PFSK-1 (cell line): ENCODE results near the gene ZC3H12A.

ENCODE experiments used
- FOXP2 ChIP-seq: optimal IDR thresholded peaks from 2 replicates; pipeline ENCODE3; 2011; ENCODE audit warnings: borderline replicate concordance, control low read depth, inconsistent platforms; ENCODE audit not compliant: insufficient read depth; ENCODE audit errors: extremely low read length, extremely low read depth
- POLR2AphosphoS5 ChIP-seq: IDR thresholded peaks from 2 replicates; pipeline ENCODE4 v1.6.1; 2012; ENCODE audit warnings: low read depth, mild to moderate bottlenecking, control low read depth, low read length, moderate library complexity
- SIN3A ChIP-seq: IDR thresholded peaks from 2 replicates; pipeline ENCODE4 v1.6.1; 2012; ENCODE audit warnings: mild to moderate bottlenecking, low read length, moderate library complexity, borderline replicate concordance; ENCODE audit not compliant: insufficient read depth
- TAF1 ChIP-seq: IDR thresholded peaks from 2 replicates; pipeline ENCODE4 v1.6.1; 2012; ENCODE audit warnings: low read length, control low read depth, borderline replicate concordance; ENCODE audit not compliant: insufficient read depth
- TF ChIP-seq, protein P1 (sequence below), 2 experiments: IDR thresholded peaks; 2 replicates each; pipeline versions ENCODE4 v1.6.1 to v1.8.0; 2011 to 2012; ENCODE audit warnings: low read depth in 2 of 2, low read length in 2 of 2, control low read depth in 1 of 2, inconsistent platforms in 1 of 2, mild to moderate bottlenecking in 1 of 2, moderate library complexity in 1 of 2; ENCODE audit not compliant: insufficient read depth in 1 of 2

ZC3H12A gene

DNA sequence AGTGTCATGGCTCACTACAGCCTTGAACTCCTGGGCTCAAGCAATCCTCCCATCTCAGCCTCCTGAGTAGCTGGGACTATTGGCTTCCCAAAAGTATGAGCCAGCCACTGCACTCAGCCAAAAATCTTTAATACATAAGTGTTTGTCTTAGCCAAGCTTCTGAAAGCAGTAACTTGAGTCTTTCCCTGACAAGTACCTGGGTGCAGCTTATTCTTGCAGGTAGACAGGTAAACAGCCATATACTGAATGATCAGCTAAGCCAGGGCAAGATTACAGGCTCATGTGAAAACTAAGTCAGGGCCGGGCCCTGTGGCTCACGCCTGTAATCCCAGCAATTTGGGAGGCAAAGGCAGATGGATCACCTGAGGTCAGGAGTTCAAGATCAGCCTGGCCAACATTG lies 32.4 kb downstream of the ZC3H12A start:
- TF ChIP-seq, protein P1, sequence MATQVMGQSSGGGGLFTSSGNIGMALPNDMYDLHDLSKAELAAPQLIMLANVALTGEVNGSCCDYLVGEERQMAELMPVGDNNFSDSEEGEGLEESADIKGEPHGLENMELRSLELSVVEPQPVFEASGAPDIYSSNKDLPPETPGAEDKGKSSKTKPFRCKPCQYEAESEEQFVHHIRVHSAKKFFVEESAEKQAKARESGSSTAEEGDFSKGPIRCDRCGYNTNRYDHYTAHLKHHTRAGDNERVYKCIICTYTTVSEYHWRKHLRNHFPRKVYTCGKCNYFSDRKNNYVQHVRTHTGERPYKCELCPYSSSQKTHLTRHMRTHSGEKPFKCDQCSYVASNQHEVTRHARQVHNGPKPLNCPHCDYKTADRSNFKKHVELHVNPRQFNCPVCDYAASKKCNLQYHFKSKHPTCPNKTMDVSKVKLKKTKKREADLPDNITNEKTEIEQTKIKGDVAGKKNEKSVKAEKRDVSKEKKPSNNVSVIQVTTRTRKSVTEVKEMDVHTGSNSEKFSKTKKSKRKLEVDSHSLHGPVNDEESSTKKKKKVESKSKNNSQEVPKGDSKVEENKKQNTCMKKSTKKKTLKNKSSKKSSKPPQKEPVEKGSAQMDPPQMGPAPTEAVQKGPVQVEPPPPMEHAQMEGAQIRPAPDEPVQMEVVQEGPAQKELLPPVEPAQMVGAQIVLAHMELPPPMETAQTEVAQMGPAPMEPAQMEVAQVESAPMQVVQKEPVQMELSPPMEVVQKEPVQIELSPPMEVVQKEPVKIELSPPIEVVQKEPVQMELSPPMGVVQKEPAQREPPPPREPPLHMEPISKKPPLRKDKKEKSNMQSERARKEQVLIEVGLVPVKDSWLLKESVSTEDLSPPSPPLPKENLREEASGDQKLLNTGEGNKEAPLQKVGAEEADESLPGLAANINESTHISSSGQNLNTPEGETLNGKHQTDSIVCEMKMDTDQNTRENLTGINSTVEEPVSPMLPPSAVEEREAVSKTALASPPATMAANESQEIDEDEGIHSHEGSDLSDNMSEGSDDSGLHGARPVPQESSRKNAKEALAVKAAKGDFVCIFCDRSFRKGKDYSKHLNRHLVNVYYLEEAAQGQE (IDR thresholded peaks at IDR 0.05; ENCODE audit: insufficient read depth in 1 of 2, low read depth in 2 of 2, low read length in 2 of 2): no peak
- TF ChIP-seq FOXP2 (no peak), POLR2AphosphoS5 (no peak), SIN3A (no peak), TAF1 (no peak)

DNA sequence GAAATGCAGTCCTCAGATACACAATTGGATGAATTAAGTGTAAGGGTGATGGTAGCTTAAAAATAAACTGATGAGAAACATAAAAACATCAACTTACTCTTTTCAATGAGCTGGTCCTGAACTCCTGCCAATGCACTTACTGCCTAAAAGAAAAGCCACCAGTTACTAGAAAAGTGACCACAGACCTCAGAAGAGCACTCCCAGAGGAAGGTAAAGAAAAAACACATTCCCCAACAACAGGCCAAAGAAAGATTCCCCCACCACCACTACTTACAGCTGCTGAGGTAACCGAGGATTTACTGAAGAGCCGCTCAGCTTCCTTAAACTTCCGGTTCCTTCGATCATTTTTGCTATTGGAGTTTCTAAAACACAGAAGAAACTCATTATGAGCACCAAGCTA lies 34.8 kb downstream of the ZC3H12A start:
- TF ChIP-seq SIN3A (no peak), TAF1 (no peak), POLR2AphosphoS5 (no peak), FOXP2 (no peak)
- TF ChIP-seq, protein P1 (IDR thresholded peaks at IDR 0.05; ENCODE audit: insufficient read depth in 1 of 2, low read depth in 2 of 2, low read length in 2 of 2): no peak

GRCh38 chr1:37513795-37514349 lies 39.5 kb downstream of the ZC3H12A start:
- no peak for TF ChIP-seq POLR2AphosphoS5
- TF ChIP-seq SIN3A: no peak
- no peak for TF ChIP-seq TAF1
- TF ChIP-seq FOXP2: no peak
- TF ChIP-seq, protein P1 (IDR thresholded peaks at IDR 0.05; ENCODE audit: insufficient read depth in 1 of 2, low read depth in 2 of 2, low read length in 2 of 2): no peak

DNA sequence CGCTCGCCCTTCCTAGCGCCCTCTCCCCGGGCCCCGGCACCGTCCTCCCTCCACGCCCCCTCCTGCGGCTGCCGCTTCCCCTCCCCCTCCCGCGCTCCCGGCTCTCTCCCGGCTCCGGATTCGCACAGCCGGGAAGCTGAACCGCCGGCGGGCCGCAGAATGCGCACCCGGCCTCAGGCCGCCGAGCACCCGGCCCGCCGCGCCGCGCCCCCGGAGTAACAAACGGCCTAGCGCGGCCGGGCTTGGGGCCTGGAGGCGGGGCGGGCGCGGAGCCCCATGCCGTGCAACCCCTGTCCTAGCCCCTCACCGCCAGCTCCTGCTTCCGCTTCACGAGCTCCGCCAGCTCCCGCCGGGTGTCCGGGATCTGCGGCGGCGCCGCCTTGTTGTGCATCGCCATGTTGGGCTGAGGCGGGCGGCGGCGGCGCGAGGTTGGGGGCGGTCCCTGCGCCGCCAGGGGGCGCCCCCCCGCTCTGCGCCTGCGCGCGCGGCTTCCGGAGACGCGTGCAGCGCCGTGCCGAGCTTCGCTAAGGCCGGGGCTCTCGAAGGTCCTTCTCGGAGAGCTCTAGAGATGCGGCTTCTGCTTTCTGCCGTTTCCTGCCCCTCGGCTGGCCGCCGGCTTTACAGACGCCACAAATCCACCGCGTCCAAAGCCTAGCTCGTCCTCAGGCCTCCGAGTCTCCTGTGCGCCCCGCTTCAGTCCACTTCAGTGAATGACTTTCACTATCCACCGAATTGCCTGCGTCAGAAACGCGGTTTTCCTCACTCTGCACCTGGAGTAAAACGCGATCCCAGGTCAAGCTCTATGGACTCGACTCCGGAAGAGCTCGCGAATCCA lies 40.2 kb downstream of the ZC3H12A start, which contains the start of gene MEAF6:
MEAF6 (minus strand) TSS at position 417 of the 835 bp plus-strand sequence; CDS start at position 397, 20 bp downstream.
- TF ChIP-seq POLR2AphosphoS5: peak; percentile 86
- TF ChIP-seq TAF1: 0 out of 2 replicates have a peak, but pooled peaks have one; percentile 47
- peak; percentile 52 for TF ChIP-seq FOXP2
- no peak for TF ChIP-seq SIN3A

DNA sequence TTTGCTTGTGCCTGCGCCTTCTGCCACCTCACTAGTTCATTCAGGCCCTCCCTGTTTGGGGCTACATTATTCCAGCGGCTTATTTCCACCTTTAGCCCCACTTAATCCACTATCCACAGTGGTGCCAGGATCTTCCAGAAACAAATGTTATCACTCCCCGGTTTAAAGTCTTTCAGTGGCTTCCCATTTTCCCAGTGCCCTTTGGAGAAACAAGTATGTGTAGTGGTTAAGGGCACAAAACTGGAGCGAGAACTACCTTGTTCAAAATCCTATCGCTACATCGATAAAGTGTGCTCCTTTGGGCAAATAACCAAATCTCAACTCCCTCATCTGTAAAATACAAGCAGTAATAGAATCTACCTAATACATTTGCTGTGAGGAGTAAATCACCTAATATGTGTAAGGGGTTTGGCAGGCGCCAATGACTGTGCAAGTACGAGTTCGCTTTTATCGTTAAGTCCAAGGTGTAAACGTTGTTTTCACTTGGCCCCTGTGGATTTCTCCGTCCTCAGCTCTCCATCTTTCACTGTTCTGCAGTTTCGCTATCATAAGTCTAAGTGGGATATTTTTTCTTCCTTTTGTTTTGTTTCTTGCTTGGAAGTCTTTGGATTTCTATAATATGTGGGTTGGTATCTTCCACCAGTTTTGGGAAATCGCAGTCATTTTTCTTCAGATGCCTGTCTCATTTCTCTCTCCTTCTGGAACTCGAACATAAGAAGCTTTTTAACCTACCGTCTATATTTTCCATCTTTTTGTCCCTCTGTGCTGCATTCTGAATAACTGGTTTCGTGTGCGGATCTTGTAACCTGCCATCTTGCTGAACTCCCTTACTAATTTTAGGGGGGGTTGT lies 41.0 kb downstream of the ZC3H12A start:
- TF ChIP-seq POLR2AphosphoS5 (no peak), FOXP2 (no peak), TAF1 (no peak), SIN3A (no peak)
- TF ChIP-seq, protein P1 (IDR thresholded peaks at IDR 0.05; ENCODE audit: insufficient read depth in 1 of 2, low read depth in 2 of 2, low read length in 2 of 2): no peak
